Heart left ventricle (tissue), 13 donors: ENCODE data around the gene SPECC1L.

Source experiments
- POLR2A ChIP-seq, 2 donors: fragments of 450-650 bp; IDR thresholded peaks; one replicate each; pipeline ENCODE4 v1.6.1; 2017; ENCODE audit warnings: antibody characterized with exemption in 2 of 2, mild to moderate bottlenecking in 2 of 2, moderate library complexity in 2 of 2
- TF ChIP-seq, protein P1 (sequence below), 12 donors: fragments of 200-600 bp; sonication (generic) in 4 of 12; IDR thresholded peaks; one replicate each; pipeline versions ENCODE4 v1.5.0 to v1.8.0; 2018 to 2022; ENCODE audit warnings: antibody characterized with exemption in 12 of 12, mild to moderate bottlenecking in 5 of 12
- donor health status: ischemic (EF 13 %, LVEDD 7.1; RV severe dilation, severe dysfunction).
- donor health status: DM: no; HTN: yes; CAD: no.
- donor health status: DM: no; HTN: no; CAD: no.
- donor health status: ischemic (EF 25% LVEDD 6.9; RV normal size, moderate dysfunction).
- donor health status: ischemic (EF 25% LVEDD 5.7; RV mildly dilated, moderate dysfunction).
- donor health status: ischemic (EF 35%, LVEDD 5.7; RV mildly dilated, moderate dysfunction).
- donor health status: nonischemic (EF 11% LVEDD 7.7; RV severe dilation, severe dysfunction).
- donor health status: DM: yes; HTN: yes; CAD: no.
- donor health status: PGD.
- donor health status: ischemic (EF 29% LVEDD 5.4; RV normal size, mild dysfunction).
- donor health status: nonischemic (EF 23%, LVEDD 6.1; RV moderate dilation, normal function).

DNA sequence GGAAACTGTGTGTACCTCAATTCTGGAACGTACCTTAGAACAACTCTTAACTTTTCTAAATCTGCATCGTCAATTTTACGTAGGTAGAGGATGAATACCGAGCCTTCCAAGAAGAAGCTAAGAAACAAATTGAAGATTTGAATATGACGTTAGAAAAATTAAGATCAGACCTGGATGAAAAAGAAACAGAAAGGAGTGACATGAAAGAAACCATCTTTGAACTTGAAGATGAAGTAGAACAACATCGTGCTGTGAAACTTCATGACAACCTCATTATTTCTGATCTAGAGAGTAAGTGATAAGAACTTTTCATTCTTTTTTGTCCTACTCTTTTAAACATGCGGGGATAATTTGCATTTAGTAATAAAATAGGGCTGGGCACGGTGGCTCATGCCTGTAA lies 53.5 kb downstream of the SPECC1L start:
- TF ChIP-seq, protein P1, sequence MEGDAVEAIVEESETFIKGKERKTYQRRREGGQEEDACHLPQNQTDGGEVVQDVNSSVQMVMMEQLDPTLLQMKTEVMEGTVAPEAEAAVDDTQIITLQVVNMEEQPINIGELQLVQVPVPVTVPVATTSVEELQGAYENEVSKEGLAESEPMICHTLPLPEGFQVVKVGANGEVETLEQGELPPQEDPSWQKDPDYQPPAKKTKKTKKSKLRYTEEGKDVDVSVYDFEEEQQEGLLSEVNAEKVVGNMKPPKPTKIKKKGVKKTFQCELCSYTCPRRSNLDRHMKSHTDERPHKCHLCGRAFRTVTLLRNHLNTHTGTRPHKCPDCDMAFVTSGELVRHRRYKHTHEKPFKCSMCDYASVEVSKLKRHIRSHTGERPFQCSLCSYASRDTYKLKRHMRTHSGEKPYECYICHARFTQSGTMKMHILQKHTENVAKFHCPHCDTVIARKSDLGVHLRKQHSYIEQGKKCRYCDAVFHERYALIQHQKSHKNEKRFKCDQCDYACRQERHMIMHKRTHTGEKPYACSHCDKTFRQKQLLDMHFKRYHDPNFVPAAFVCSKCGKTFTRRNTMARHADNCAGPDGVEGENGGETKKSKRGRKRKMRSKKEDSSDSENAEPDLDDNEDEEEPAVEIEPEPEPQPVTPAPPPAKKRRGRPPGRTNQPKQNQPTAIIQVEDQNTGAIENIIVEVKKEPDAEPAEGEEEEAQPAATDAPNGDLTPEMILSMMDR (IDR thresholded peaks at IDR 0.05): no peak
- TF ChIP-seq POLR2A (IDR thresholded peaks at IDR 0.05): no peak
